Neural cell (in vitro differentiated cells): ENCODE data around the gene TBC1D8. TPM values are rescaled to one million over a fixed set of nuclear protein-coding genes. Genes with fewer than 3 reads are reported as not detected.

Experiments
- H2AFZ ChIP-seq: fragments of 200-600, 300-800 bp; sonication (generic), shearing (Covaris generic); 2 replicates; pipeline ENCODE4 v1.6.0; 2014; ENCODE audit warnings: low read depth, mild to moderate bottlenecking, antibody characterized with exemption, low read length, moderate library complexity
- H3F3A ChIP-seq: fragments of 200-600 bp; shearing (Covaris generic); 2 replicates; pipeline ENCODE4 v1.6.1; 2016; ENCODE audit warnings: mild to moderate bottlenecking, moderate library complexity, mixed read lengths, antibody characterized with exemption, low read length; ENCODE audit not compliant: insufficient read depth, poor library complexity, severe bottlenecking
- H3K27ac ChIP-seq: fragments of 200-600, 300-800 bp; sonication (generic), shearing (Covaris generic); 2 replicates; pipeline ENCODE4 v1.5.1; 2014; ENCODE audit warnings: mild to moderate bottlenecking, low read length, moderate library complexity
- H3K27me3 ChIP-seq: fragments of 300-800, 200-600 bp; sonication (generic), shearing (Covaris generic); 2 replicates; pipeline ENCODE4 v1.6.0; 2014; ENCODE audit warnings: mild to moderate bottlenecking, low read depth, low read length, moderate library complexity; ENCODE audit not compliant: insufficient read depth
- H3K36me3 ChIP-seq: fragments of 300-800, 200-600 bp; sonication (generic), shearing (Covaris generic); 2 replicates; pipeline ENCODE4 v1.5.1; 2014; ENCODE audit warnings: mild to moderate bottlenecking, antibody characterized with exemption, low read length, moderate library complexity; ENCODE audit not compliant: insufficient read depth
- H3K4me2 ChIP-seq: fragments of 300-800, 200-600 bp; sonication (generic), shearing (Covaris generic); 2 replicates; pipeline ENCODE4 v1.6.0; 2014; ENCODE audit warnings: mild to moderate bottlenecking, low read length
- H3K4me3 ChIP-seq: fragments of 300-800, 200-600 bp; sonication (generic), shearing (Covaris generic); 2 replicates; pipeline ENCODE4 v1.5.1; 2014; ENCODE audit warnings: mild to moderate bottlenecking, low read length, moderate library complexity
- H3K79me2 ChIP-seq: fragments of 200-600 bp; shearing (Covaris generic); replicated peaks from 2 replicates; pipeline ENCODE4 v1.6.0; 2014; ENCODE audit warnings: mild to moderate bottlenecking, low read length, moderate library complexity; ENCODE audit not compliant: insufficient read depth
- H3K9ac ChIP-seq: fragments of 300-800, 200-600 bp; sonication (generic), shearing (Covaris generic); 2 replicates; pipeline ENCODE4 v1.6.1; 2016; ENCODE audit warnings: mild to moderate bottlenecking, low read length, mixed read lengths
- H3K9me2 ChIP-seq: fragments of 200-600 bp; shearing (Covaris generic); 2 replicates; pipeline ENCODE4 v1.6.1; 2016; ENCODE audit warnings: mild to moderate bottlenecking, low read length, mixed read lengths; ENCODE audit not compliant: insufficient read depth
- H3K9me3 ChIP-seq: fragments of 200-600, 300-800 bp; sonication (generic), shearing (Covaris generic); 2 replicates; pipeline ENCODE4 v1.6.1; 2016; ENCODE audit warnings: mild to moderate bottlenecking, mixed run types, low read length, moderate library complexity, mixed read lengths
- H4K20me1 ChIP-seq: fragments of 200-600 bp; shearing (Covaris generic); 2 replicates; pipeline ENCODE4 v1.6.1; 2016; ENCODE audit warnings: mild to moderate bottlenecking, mixed run types; ENCODE audit not compliant: insufficient read depth
- EP300 ChIP-seq: fragments of 450-650 bp; conservative IDR thresholded peaks from 2 replicates; pipeline ENCODE4 v1.6.1; 2014; ENCODE audit warnings: antibody characterized with exemption, mild to moderate bottlenecking, moderate library complexity; ENCODE audit not compliant: poor library complexity, severe bottlenecking
- EZH2 ChIP-seq: fragments of 200-600, 300-800 bp; shearing (Covaris generic), sonication (generic); IDR thresholded peaks from 2 replicates; pipeline ENCODE4 v1.6.1; 2014; ENCODE audit warnings: antibody characterized with exemption, low read length, borderline replicate concordance, mild to moderate bottlenecking; ENCODE audit not compliant: insufficient read depth, poor library complexity, severe bottlenecking
- MXI1 ChIP-seq: fragments of 450-650 bp; conservative IDR thresholded peaks from 2 replicates; pipeline ENCODE4 v1.6.1; 2014; ENCODE audit warnings: antibody characterized with exemption, mild to moderate bottlenecking; ENCODE audit not compliant: poor library complexity, severe bottlenecking
- POLR2AphosphoS5 ChIP-seq: IDR thresholded peaks from 2 replicates; pipeline ENCODE4 v1.6.1; 2012
- RAD21 ChIP-seq: fragments of 450-650 bp; conservative IDR thresholded peaks from 2 replicates; pipeline ENCODE4 v1.6.1; 2014; ENCODE audit warnings: antibody characterized with exemption, mild to moderate bottlenecking, moderate library complexity
- SMC3 ChIP-seq: fragments of 450-650 bp; conservative IDR thresholded peaks from 2 replicates; pipeline ENCODE4 v1.6.1; 2014; ENCODE audit warnings: antibody characterized with exemption, mild to moderate bottlenecking, moderate library complexity; ENCODE audit not compliant: poor library complexity
- TAF1 ChIP-seq: IDR thresholded peaks from 2 replicates; pipeline ENCODE4 v1.6.1; 2012; ENCODE audit warnings: low read depth
- polyA plus RNA-seq: library from polyadenylated mRNA; depleted of rRNA; stranded (reverse); fragments of >200 nt; gene quantifications from 2 replicates; pipeline ENCODE4 v1.2.3, GENCODE V29; 2014
- TF ChIP-seq, protein P1 (sequence below): IDR thresholded peaks from 2 replicates; pipeline ENCODE4 v1.6.1; 2012; ENCODE audit warnings: borderline replicate concordance
- TF ChIP-seq, protein P2 (sequence below): fragments of 450-650 bp; IDR thresholded peaks from 2 replicates; pipeline ENCODE4 v1.5.1; 2014; ENCODE audit warnings: antibody characterized with exemption, mild to moderate bottlenecking, moderate library complexity; ENCODE audit not compliant: poor library complexity, severe bottlenecking

Gene TBC1D8
- polyA plus RNA-seq, 1 donor from 2014 or later: 5.3 TPM

DNA sequence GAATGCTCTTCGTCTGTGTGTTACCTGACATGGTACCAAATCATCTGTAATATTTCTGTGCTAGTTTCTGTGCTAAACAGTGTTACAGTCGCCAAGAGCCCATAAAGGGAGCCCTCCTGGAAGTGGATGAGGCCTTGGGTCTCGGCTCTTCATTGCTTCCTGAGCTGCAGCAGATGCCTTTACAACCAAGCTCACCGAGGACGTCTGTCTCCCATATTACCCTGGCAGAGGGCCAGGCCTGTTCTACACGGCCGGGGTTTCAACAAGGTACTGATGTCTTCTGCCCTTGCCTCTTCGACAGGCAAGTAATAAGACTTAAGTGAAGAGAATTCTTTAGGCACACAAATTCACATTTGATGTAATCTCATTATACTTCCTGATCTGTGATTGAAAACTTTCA is 132.2 kb downstream of the TBC1D8 start:
- H3K36me3 ChIP-seq: peaks cover 7% of the 10 kb centered on the region
- H3K27me3 ChIP-seq: no peaks in the 10 kb centered on the region
- H3K79me2 ChIP-seq: no peaks in the 10 kb centered on the region
- no peak overlapping the region for H2AFZ ChIP-seq
- no peak overlapping the region for H3K9ac ChIP-seq
- no peak for TF ChIP-seq EZH2
- no peak for TF ChIP-seq SMC3
- TF ChIP-seq MXI1: no peak
- TF ChIP-seq, protein P1, sequence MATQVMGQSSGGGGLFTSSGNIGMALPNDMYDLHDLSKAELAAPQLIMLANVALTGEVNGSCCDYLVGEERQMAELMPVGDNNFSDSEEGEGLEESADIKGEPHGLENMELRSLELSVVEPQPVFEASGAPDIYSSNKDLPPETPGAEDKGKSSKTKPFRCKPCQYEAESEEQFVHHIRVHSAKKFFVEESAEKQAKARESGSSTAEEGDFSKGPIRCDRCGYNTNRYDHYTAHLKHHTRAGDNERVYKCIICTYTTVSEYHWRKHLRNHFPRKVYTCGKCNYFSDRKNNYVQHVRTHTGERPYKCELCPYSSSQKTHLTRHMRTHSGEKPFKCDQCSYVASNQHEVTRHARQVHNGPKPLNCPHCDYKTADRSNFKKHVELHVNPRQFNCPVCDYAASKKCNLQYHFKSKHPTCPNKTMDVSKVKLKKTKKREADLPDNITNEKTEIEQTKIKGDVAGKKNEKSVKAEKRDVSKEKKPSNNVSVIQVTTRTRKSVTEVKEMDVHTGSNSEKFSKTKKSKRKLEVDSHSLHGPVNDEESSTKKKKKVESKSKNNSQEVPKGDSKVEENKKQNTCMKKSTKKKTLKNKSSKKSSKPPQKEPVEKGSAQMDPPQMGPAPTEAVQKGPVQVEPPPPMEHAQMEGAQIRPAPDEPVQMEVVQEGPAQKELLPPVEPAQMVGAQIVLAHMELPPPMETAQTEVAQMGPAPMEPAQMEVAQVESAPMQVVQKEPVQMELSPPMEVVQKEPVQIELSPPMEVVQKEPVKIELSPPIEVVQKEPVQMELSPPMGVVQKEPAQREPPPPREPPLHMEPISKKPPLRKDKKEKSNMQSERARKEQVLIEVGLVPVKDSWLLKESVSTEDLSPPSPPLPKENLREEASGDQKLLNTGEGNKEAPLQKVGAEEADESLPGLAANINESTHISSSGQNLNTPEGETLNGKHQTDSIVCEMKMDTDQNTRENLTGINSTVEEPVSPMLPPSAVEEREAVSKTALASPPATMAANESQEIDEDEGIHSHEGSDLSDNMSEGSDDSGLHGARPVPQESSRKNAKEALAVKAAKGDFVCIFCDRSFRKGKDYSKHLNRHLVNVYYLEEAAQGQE: no peak
- H3F3A ChIP-seq: no peaks in the 10 kb centered on the region
- H3K27ac ChIP-seq: no peak overlapping the region
- no peaks in the 10 kb centered on the region for H3K9me2 ChIP-seq
- H3K4me2 ChIP-seq: no peak overlapping the region
- H3K9me3 ChIP-seq: no peaks in the 10 kb centered on the region
- H4K20me1 ChIP-seq: no peaks in the 10 kb centered on the region
- no peak overlapping the region for H3K4me3 ChIP-seq

DNA sequence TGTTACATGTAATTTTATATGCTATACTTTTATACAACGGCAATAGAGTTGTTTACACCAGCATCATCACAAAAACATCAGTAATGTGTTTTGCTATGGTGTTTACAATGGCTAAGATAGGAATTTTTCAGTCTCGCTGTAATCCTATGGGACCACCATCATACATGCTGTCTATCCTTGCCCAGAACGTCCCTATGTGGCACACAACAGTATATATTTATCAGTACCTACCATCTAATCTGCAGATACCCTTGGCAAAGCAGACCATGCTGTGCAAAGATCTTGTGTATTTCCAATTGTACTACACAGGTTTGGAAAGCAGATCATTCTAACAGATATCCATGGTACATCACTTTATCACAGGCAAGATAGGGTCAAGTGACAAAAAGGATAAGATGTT is 133.8 kb downstream of the TBC1D8 start:
- H3K27ac ChIP-seq: no peak overlapping the region
- H3K4me3 ChIP-seq: no peak overlapping the region
- H3K9ac ChIP-seq: no peak overlapping the region
- no peaks in the 10 kb centered on the region for H3K79me2 ChIP-seq
- no peaks in the 10 kb centered on the region for H3K9me2 ChIP-seq
- TF ChIP-seq, protein P2, sequence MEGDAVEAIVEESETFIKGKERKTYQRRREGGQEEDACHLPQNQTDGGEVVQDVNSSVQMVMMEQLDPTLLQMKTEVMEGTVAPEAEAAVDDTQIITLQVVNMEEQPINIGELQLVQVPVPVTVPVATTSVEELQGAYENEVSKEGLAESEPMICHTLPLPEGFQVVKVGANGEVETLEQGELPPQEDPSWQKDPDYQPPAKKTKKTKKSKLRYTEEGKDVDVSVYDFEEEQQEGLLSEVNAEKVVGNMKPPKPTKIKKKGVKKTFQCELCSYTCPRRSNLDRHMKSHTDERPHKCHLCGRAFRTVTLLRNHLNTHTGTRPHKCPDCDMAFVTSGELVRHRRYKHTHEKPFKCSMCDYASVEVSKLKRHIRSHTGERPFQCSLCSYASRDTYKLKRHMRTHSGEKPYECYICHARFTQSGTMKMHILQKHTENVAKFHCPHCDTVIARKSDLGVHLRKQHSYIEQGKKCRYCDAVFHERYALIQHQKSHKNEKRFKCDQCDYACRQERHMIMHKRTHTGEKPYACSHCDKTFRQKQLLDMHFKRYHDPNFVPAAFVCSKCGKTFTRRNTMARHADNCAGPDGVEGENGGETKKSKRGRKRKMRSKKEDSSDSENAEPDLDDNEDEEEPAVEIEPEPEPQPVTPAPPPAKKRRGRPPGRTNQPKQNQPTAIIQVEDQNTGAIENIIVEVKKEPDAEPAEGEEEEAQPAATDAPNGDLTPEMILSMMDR: no peak
- TF ChIP-seq POLR2AphosphoS5 (no peak), MXI1 (no peak), EZH2 (no peak), TAF1 (no peak), EP300 (no peak), SMC3 (no peak), RAD21 (no peak)
- TF ChIP-seq, protein P1: no peak
- no peak overlapping the region for H3K4me2 ChIP-seq
- peaks cover 7% of the 10 kb centered on the region for H3K36me3 ChIP-seq
- H3K9me3 ChIP-seq: no peaks in the 10 kb centered on the region
- H3F3A ChIP-seq: no peaks in the 10 kb centered on the region
- H4K20me1 ChIP-seq: no peaks in the 10 kb centered on the region
- H2AFZ ChIP-seq: no peak overlapping the region
- H3K27me3 ChIP-seq: no peaks in the 10 kb centered on the region
